GM12875 (cell line): ENCODE measurements around the gene CEMP1.

ENCODE experiments used
- H3K4me3 ChIP-seq: one replicate; pipeline ENCODE4 v1.5.1; 2011; ENCODE audit warnings: low read depth, low read length, control low read depth
- TF ChIP-seq, protein P1 (sequence below): IDR thresholded peaks from 2 replicates; pipeline ENCODE4 v1.5.1; 2011; ENCODE audit warnings: low read depth, mild to moderate bottlenecking, control low read depth, inconsistent platforms, low read length, moderate library complexity, borderline replicate concordance; ENCODE audit not compliant: insufficient read depth

The CEMP1 gene

DNA sequence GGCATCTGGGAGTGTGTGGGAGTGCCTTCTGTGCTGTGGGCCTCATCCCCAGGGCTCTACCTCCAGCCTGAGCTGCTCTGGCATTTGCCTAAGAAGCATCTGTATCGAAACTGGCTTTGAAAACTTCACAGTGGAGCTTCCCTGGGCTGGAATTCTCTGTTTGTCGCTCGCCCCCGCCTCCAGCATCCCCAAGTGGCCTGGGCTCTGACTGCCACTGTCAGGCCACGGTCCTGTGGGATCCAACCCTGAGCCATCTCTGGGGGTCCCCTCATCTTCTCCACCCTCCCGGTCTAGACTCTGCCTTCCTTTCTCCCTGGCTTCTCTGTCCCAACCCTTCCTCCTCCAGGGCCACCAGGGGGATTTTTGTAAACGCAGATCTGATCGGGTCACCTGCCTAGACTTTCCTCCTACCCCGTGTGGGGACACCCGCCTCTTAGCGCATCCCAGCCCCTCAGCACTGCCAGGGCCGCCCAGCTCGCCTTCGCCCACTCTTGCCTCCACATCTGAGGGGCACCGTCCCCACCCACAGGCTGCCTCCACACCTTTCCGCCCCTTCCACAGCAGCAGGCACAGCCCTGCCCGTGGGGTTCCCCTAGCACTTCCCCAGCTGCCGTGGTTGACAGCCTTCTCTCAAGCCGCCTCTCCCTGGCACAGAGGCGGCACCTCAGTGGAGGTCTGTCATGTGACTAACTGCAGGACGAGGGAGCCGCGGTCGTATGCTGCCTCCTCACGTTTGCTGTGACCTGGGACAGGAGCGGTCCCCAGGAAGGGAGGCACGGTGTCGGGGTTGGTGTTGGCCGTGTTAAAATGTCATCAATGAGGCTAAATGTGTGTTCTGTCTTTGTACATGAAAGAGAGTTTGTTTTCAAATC is 44.3 kb downstream of the CEMP1 start:
- H3K4me3 ChIP-seq = no peak overlapping the region
- TF ChIP-seq, protein P1, sequence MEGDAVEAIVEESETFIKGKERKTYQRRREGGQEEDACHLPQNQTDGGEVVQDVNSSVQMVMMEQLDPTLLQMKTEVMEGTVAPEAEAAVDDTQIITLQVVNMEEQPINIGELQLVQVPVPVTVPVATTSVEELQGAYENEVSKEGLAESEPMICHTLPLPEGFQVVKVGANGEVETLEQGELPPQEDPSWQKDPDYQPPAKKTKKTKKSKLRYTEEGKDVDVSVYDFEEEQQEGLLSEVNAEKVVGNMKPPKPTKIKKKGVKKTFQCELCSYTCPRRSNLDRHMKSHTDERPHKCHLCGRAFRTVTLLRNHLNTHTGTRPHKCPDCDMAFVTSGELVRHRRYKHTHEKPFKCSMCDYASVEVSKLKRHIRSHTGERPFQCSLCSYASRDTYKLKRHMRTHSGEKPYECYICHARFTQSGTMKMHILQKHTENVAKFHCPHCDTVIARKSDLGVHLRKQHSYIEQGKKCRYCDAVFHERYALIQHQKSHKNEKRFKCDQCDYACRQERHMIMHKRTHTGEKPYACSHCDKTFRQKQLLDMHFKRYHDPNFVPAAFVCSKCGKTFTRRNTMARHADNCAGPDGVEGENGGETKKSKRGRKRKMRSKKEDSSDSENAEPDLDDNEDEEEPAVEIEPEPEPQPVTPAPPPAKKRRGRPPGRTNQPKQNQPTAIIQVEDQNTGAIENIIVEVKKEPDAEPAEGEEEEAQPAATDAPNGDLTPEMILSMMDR = peak; percentile 47

DNA sequence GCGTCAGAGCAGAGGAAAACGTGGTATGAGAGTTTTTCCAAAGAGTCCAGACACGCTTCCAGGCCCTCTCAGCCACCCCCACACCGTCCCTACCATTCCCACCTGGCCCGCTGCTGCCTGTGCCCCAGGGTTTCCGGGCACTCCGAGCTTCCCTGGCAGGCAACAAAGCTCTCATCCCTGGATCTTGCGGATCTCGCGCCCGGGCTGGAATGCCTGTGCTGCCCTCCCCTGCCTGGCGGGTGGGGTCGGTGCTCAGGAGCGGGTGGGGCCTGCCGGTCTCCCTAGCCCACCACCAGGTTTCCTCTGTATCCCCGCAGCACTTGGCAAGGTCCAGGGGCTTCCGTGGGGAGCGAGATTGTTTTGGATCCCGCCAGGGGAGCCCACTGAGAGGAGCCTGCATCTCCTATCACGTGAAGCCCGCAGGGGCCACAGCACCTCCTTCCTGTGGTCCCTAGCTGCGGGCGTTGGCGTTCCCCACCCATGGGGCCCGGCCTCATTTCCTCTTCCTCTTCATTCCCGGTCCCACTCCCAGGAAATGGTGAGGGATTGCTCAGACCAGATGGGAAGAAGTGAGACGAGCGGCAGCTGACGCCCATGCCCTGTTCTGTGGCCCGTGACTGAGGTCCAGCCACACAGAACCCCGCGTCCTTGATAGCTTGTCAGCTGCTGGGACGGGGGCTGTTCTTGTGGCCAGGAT is 45.2 kb downstream of the CEMP1 start:
- TF ChIP-seq, protein P1 = no peak
- no peak overlapping the region for H3K4me3 ChIP-seq

DNA sequence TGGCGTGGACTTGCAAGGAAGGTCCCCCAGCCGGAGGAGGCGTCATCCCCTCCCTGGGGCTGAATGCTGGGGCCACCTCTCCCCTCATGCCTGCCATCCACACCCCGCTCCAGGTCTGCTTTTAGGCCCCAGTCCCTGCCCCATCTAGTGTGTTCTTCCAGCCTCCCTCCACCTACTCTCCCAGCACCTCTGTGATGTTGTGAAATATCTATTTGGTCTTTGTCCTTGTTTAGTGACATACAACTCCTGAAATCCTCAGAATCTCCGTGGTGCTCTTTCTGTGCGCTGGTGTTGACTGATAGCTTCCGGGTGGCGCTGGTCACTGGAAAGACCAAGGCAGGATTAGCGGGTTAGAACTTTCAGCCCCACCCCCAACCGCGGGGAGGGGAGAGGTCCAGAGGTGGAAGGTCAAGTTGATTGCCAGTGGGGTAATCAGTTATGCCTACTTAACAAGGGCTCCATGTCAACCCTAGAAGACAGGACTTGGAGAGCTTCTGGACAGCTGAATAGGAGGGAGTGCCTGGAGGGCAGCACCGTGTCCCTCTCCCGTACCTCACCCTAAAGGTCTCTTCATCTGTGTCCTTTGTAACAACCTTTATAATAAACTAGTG is 46.2 kb downstream of the CEMP1 start:
- H3K4me3 ChIP-seq = no peak overlapping the region
- TF ChIP-seq, protein P1 = no peak

DNA sequence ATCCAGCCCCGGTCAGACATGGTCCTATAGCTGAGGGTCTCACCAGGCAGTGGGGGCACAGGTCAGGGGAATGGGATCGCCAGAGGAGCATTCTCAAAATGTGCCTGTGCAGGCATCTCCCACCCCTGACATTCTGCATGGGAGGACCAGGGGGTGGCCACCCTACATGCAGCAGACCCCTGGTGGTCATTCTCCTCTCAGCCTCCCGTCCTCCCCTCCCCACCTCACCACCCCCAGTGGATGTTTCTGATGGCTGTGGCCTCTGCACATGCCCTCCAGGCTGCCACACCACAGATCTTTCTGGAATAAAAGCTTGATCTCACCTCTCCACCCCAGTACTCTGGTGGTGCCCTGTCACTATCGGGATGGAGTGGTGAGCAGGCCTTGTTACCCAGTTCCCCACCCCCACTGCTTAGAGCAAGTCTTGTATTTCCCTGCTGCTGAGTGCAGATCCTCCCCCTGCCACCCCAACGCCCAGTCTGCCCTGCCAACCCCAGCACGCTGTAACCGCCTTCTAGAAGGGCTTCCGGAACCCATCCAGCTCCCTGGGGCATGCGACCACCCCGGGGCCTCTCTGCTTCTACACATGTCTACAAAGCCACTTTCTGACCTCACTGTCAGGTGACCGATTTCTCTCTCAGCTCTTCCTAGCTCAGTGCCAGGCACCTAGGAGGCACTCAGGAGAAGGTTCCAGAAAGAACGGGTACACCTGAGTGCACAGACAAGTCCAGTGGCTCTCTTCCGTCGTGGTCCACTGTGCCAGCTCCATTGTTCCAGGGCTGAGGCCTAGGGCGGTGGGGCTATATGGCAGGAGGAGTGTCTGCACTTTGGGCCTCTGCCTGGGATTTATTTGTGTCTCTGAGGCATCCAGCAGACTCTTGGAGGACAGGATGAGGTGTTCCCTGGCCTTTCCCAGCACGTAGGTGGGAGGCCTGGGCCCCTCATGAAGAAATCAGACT is 47.0 kb downstream of the CEMP1 start:
- H3K4me3 ChIP-seq = no peak overlapping the region
- TF ChIP-seq, protein P1 = no peak

DNA sequence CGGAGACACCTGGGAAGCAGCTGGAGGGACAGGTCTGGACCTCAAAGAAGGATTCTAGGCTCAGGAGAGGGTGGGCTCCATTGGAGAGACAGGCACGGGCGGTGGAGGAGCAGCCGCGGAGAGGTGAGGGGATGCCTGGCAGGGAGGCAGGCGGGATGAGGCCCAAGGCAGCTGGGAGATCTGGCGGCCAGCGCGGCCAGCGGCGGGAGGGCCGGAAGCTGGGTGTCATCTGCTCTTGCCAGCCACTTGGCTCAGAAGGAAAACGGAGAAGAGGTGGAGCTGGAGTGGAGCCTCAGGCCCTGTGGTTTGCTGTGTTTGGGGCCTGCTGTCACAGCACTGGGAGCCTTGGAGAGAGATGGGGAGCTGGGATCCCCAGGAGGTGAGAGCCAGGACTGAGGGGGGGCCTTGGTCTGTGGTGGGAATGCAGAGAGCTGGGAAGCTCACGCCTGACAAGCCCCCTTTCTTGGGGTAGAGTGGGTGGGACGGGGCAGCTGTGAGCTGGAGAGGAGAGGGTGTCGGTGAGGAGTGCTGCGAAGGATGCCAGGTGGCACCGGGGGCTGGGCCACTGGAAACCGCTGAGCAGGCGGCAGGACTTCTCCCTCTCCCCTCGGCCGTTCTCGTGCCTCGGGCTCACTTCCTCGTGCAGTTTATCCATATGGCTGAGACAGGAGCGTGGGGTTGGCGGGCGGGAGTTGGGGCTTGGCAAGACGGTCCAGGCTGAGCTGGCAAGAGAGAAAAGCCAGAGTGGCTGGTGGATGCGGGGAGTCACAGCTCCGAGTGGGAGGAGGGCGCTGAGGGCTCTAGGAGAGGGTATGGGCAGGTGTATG is 48.3 kb downstream of the CEMP1 start:
- TF ChIP-seq, protein P1 = no peak
- H3K4me3 ChIP-seq = no peak overlapping the region

DNA sequence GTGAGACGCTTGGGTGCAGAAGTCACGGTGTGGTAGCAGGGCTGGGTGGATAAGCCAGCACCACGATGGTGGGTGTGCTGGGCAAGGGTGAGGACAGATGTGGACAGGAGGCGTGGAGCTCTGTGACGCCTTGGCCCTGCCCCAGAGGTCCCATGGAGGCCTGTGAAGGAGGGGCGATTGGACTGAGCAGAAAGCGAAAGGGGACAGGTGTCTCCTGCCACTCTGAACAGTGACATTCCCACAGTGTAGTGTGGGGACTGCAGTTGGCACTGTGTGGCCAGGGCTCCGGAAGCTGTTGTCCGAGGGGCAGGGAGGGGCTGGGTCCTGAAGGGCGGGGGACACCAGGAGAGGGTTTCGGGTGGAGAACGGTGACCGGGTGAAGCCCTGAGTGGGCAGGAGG is 49.0 kb downstream of the CEMP1 start:
- TF ChIP-seq, protein P1 = no peak

More for the DNA sequence above, 49.0 kb downstream of the CEMP1 start:
- no peak overlapping the region for H3K4me3 ChIP-seq
